ENCODE data around the gene AKAP7. TPM values are rescaled to one million over a fixed set of nuclear protein-coding genes. Genes with fewer than 3 reads are reported as not detected.

Gene AKAP7
- total and polyA plus RNA-seq, 12 donors = 1.8 to 15.4 (median 8.7) TPM

DNA sequence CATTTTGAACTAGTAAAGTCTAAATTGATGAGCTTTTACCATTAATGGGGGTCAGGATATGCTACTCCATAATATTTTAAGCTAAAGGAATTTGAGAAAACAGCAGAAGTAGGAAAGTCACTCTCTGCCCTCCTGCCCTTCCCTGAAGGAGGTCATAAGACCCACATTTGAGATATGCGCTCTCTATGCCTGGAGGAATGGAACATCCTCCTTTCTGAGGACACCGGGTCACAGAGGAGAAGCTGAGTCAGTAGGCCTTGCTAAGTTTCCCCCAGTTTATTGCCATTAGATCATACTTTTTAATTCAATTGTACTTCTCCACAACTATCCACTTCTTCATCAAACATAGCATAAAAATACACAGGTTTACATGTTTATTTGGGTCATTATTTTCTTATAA lies 40.3 kb downstream of the AKAP7 start:
- no peak overlapping the region for H3K27ac ChIP-seq
- no peaks in the 10 kb centered on the region for H3K9me3 ChIP-seq
- ATAC-seq (no peak), DNase-seq (no peak)
- intact Hi-C loops (cut with DNase I) = no loop called here
- H3K4me3 ChIP-seq = no peak overlapping the region
- peaks cover 0 to 30% (median 0%) of the 10 kb centered on the region in 9 donors for H3K36me3 ChIP-seq
- TF ChIP-seq, protein P1, sequence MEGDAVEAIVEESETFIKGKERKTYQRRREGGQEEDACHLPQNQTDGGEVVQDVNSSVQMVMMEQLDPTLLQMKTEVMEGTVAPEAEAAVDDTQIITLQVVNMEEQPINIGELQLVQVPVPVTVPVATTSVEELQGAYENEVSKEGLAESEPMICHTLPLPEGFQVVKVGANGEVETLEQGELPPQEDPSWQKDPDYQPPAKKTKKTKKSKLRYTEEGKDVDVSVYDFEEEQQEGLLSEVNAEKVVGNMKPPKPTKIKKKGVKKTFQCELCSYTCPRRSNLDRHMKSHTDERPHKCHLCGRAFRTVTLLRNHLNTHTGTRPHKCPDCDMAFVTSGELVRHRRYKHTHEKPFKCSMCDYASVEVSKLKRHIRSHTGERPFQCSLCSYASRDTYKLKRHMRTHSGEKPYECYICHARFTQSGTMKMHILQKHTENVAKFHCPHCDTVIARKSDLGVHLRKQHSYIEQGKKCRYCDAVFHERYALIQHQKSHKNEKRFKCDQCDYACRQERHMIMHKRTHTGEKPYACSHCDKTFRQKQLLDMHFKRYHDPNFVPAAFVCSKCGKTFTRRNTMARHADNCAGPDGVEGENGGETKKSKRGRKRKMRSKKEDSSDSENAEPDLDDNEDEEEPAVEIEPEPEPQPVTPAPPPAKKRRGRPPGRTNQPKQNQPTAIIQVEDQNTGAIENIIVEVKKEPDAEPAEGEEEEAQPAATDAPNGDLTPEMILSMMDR (IDR thresholded peaks at IDR 0.05) = no peak
- no peaks in the 10 kb centered on the region for H3K27me3 ChIP-seq
- 91% methylated on average over 2 of the region's 2 CpGs for WGBS, 2 donors
- H3K4me1 ChIP-seq = peaks cover 0 to 8% (median 0%) of the 10 kb centered on the region in 9 donors

DNA sequence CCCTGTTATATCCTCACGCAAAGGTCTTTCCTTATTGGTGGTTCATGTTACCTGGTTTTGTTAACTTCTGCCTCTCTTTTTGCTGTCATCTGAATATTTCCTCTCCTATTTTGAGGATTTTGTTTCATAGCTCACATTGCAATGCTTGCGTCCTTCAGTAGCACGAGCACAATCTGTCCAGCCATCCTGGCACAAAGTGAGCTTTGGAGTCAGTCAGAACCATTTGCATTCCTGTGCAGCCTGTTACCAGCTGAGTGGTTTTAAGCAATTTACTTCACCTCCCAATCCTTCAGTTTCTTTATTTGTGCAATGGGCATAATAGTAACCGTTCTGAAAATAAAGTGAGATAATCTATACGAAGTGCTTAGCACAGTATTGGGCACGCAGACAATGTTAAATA lies 42.7 kb downstream of the AKAP7 start:
- ATAC-seq = peak in 1 of 8 donors; percentile 74
- 94 to 96% methylated on average over 6 of the region's 6 CpGs for WGBS, 2 donors
- no peaks in the 10 kb centered on the region for H3K27me3 ChIP-seq

DNA sequence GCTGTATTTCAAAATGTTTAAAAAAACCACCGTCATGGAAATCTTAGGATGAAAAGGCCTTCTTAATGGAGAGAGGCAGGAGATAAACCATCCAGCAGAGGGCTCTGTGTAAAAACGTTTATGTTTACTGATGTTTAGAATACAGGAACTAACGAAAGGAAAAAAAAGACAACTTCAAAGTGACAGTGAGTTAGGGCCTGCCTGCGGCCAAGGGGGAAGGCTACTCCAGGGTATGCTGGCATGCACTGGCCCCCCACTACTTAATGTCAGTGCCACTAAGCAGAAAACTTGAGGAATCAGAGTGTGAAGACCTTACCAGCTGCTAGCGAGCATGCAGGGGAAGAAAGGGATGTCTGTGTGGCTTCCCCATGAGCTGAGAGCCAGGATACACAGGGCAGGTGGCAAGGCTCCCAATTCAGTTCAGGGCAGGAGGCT lies 47.7 kb downstream of the AKAP7 start:
- TF ChIP-seq, protein P1 (IDR thresholded peaks at IDR 0.05) = peak in 7 of 9 donors; percentile 9 to 53 (median 39)
- no peak for DNase-seq
- no peaks in the 10 kb centered on the region for H3K9me3 ChIP-seq
- peaks cover 0 to 14% (median 0%) of the 10 kb centered on the region in 9 donors for H3K36me3 ChIP-seq
- H3K27me3 ChIP-seq = no peaks in the 10 kb centered on the region
- no peak overlapping the region for H3K27ac ChIP-seq
- no peak overlapping the region for H3K4me3 ChIP-seq
- ATAC-seq = peak in 1 of 8 donors; percentile 27
- H3K4me1 ChIP-seq = no peaks in the 10 kb centered on the region
- intact Hi-C loops (cut with DNase I) = loop anchor here in 3 of 10 donors (5.0 to 10.0 kb wide), 3 partner anchors 349 to 442 kb away; partner anchors contain the start of gene MED23 (in 1 of the 3)
- whole genome bisulfite sequencing, 2 donors = 54 to 60% methylated on average over 5 of the region's 5 CpGs

More for the DNA sequence above, 42.7 kb downstream of the AKAP7 start:
- Histone ChIP-seq H3K9me3 (no peaks in the 10 kb centered on the region), H3K4me1 (peaks cover 0 to 8% (median 0%) of the 10 kb centered on the region in 9 donors), H3K4me3 (no peak overlapping the region), H3K36me3 (peaks cover 0 to 20% (median 0%) of the 10 kb centered on the region in 9 donors), H3K27ac (no peak overlapping the region)
- TF ChIP-seq, protein P1 (IDR thresholded peaks at IDR 0.05) = no peak
- intact Hi-C loops (cut with DNase I) = no loop called here
- DNase-seq = no peak

DNA sequence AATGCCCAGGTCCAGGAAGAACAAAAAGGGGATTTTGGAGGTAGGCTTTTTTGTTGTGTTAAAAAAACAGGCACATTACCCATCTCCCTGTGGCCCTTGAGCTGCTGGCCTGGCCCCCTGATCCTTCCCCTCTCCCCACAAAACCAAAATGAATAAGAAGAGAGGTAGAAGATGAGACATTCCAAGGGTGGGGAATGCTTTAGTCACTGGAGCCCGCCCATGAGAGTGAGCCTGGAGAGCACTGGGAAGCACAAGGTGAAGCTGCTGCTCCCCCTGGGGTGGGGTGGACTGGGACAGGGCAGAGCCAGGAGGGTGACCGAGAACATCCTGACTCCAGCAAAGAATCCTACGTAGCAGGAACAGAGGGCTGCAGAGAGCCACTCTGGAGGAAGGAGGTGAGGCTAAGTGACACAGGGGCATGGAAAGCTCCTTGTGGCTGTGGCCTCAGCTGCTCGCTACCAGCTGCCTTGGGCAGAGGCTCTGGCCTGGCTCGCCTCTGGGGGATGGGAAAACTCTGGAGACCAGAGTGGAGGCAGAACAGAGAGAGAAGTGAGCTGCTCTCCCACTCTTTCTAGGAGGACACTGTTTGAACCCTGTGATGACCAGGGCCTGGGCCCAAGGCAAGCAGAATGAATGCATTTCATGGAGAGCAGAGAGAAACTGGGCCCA lies 48.3 kb downstream of the AKAP7 start:
- WGBS, 2 donors = 97 to 98% methylated on average over 5 of the region's 5 CpGs
- H3K4me1 ChIP-seq = no peaks in the 10 kb centered on the region
- DNase-seq = no peak
- intact Hi-C loops (cut with DNase I) = loop anchor here in 3 of 10 donors (5.0 to 10.0 kb wide), 3 partner anchors 349 to 441 kb away; partner anchors contain the start of gene MED23 (in 1 of the 3)
- H3K9me3 ChIP-seq = no peaks in the 10 kb centered on the region
- ATAC-seq = no peak
- no peaks in the 10 kb centered on the region for H3K27me3 ChIP-seq
- TF ChIP-seq, protein P1 (IDR thresholded peaks at IDR 0.05) = no peak
- no peak overlapping the region for H3K4me3 ChIP-seq
- H3K27ac ChIP-seq = no peak overlapping the region
- peaks cover 0 to 11% (median 0%) of the 10 kb centered on the region in 9 donors for H3K36me3 ChIP-seq
